GM18499 (cell line): Measurements from ENCODE around the gene MAN2B2.
"Not testable (repeated sequence)": the region's sequence is repeated elsewhere in the genome, so short reads cannot be mapped to it uniquely, and the experiment has no call there.

ENCODE experiments used
- ATAC-seq: cut with Tn5 transposase; IDR thresholded peaks from one replicate; pipeline ENCODE4 v1.9.1; 2021; ENCODE audit warnings: moderate number of reproducible peaks; ENCODE audit not compliant: insufficient read depth, unreplicated experiment

The MAN2B2 gene

GRCh38 chr4:6634746-6635145, 59.8 kb downstream of the MAN2B2 start:
- ATAC-seq: no peak

DNA sequence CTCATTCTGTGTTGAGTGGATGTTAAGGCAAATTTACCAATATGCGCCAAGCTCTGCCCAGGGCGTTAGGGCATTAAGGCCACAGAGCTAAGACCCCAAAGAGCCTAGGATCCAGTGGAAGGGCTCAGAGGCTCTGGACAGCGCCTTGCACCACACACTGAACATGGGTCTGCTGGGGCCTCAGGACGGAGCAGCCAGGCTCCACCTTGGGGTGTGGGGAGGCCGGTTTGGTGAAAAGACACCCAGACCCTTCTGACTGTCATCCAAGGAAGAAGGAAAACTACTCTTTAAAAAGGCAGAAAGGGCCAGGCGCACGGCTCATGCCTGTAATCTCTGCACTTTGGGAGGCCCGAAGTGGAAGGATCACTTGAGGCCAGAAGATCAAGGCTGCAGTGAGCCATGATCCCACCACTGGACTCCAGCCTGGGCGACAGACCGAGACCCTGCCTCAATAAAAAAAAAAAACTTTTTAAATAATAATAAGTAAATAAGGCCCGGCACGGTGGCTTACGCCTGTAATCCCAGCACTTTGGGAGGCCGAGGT, 64.2 kb downstream of the MAN2B2 start:
- no peak for ATAC-seq

GRCh38 chr4:6640292-6641163, 65.5 kb downstream of the MAN2B2 start, which contains the start of gene MRFAP1:
TSS of gene MRFAP1 (plus strand) at chr4:6640685. CDS start at chr4:6640863, 178 bp downstream.
- peak; percentile 64 for ATAC-seq

DNA sequence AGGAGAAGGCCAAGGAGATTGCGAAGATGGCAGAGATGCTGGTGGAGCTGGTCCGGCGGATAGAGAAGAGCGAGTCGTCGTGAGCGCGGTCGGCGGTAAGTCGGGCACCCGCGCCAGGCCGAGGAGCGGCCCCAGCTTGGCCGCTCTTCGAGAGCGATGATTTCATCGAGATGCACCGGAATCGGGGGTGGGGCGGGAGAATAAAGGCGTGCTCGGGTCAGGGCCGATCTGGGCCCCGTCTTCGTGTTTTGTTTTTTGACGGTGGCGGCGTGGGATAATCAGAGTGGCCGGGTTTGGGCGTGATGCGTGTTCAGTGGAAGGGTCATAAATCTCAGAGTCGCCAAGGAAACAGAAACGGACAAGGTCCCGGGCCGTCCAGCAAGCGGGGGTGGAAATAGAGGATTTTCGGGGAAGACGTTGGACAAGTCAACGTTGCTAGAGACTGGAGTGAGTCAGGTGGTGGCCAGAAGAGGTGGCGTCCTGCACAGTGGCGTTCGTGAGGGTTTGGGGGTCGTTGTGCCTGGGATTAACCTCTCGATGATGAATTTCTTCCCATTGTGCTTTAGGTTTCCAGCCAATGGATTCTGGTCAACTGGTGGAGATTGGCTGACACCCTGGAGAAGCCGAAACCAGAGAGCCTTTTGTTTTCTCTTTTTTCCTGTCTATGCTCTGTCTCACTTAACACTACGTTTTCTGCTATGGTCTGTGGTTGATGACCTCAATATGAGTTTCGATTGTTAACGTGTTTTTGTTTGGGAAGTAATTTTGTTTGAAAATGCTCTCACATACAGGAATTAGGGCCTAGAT, 66.4 kb downstream of the MAN2B2 start:
- ATAC-seq: no peak

DNA sequence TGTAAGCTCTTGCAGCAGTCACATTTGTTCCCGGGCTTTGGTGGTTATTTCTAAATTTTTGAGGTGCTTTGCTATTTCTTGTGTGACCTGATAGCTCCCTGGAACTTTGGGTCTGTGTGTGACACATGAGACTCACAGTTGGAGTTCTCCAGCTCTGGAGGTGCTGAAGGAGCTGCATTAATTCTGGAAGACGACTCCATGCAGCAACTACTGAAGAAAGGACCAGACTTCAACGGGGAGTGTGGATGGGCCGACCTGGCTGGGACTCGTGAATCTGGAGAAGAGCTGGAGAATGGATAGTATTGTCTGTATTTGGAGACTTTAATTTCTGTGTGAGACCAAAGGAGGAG, 67.0 kb downstream of the MAN2B2 start:
- ATAC-seq: no peak

- ATAC-seq: no peak
Observed at GRCh38 chr4:6643141-6643847, 68.3 kb downstream of the MAN2B2 start.

GRCh38 chr4:6644792-6645530, 70.0 kb downstream of the MAN2B2 start:
- no peak for ATAC-seq

- ATAC-seq: no peak
Observed at GRCh38 chr4:6647169-6647568, 72.2 kb downstream of the MAN2B2 start.

DNA sequence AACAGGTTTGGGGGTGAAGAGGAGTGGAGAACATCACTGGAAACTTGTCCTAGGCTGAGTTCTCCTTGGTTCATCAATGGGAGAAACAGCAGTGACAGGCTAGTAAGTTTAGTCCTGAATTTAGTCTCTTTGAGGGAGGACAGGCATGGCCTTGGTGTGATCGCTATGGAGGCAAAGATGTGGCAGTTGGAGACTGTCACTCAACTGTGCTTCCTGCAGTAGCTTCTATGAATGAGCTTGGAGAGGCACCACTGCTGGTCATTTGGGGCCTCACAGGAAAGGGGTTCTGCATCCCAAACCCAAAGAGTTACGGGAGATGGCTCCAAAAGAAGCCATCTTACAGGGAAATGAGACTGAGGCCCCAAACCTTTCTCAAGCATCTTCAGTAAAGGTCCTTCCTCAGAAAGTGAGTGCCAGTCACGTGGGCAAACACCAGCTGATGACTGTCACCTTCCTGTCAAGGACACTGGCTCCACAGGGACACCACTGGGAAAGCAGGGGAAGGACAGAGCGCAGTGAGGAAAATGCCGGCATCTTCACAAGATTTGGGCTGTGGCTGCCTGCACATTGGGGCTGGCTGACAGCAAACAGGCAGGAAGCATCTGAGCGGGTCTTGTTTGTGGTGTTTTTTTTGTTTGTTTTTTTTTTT, 72.7 kb downstream of the MAN2B2 start:
- no peak for ATAC-seq

DNA sequence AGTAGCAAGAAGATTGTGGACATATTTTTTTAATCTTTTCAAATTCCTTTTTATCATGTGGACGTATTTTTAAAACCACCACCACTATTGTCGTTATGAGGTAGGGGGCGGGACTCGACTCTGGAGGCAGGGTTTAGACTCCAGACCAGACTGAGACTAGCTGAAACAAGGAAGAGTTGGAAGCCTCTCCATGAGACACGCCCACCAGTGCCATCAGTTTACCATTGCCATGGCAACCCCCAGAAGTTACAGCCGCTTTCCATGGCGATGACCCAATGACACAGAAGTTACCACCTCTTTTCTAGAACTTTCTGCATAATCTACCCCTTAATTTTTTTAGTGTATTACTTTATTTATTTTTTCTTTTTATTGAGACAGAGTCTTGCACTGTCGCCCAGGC, 74.2 kb downstream of the MAN2B2 start:
- ATAC-seq: no peak

DNA sequence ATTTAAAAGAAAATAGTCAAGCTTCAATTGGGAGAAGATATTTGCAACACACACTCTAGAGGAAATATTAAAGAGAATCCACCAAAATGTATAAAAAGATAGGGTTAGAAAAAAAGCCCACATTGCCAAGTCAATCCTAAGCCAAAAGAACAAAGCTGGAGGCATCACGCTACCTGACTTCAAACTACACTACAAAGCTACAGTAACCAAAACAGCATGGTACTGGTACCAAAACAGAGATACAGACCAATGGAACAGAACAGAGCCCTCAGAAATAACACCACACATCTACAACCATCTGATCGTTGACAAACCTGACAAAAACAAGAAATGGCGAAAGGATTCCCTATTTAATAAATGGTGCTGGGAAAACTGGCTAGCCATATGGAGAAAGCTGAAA, 79.2 kb downstream of the MAN2B2 start:
- not testable (repeated sequence) for ATAC-seq

GRCh38 chr4:6655291-6655690, 80.3 kb downstream of the MAN2B2 start:
- ATAC-seq: not testable (repeated sequence)

DNA sequence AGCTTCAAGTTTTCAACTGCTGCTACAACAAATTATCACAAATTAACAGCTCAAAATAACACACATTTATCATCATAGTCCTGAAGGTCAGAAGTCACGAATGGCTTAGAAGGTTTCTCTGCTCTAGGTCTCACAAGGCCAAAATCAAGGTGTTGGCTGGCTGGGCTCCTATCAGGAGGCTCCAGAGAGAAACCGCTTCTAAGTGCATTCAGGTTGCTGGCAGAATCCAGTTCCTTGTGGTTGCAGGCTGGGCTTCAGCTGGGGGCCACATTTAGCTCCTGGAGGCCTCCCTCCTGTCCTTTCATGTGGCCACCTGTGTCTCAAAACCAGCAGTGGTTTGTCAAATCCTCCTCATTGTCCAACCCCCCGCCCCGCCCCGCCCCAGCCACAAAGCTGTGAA, 80.9 kb downstream of the MAN2B2 start:
- no peak for ATAC-seq

DNA sequence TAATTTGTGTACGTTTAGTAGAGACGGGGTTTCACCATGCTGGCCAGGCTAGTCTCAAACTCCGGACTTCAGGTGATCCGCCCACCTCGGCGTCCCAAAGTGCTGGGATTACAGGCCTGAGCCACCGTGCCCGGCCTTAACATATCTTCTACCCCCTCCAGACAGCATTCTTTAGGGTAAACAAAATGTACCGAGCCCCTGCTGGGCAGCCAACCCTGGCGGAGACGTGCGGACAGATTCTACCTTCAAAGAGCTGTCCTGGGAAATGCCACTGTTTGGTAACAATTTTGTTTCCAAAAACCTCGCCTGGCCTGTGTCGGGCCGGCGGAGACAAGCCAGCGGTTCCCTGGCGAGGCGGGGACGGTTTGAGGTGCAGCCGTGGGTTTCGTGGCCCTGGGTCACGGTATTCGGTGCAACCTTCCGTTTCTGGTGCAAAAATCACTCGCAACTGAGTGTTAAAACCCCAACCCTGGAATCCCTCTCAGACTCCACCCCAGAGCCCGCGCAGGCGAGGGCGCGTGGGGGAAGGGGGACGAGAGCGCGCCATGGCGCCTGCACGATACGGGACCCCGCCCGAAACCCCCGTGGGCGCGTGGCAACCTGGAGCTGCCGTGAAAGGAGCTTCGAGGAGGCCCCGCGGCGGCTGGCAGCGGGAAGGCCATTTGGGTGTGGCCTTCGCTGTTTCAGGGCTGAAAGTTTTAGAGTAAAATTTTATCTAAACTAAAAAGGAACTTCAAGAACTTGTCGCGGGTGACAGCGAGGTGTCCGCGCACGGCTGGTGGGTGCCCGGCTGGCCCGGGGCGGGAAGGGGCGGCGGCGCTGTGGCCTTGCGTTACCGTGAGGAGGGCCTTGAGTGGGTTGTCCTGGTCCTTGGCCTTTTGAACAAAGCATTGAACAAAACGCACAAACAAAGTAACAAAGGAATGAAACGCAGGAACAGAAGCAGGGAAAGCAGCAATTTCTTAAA, 82.5 kb downstream of the MAN2B2 start:
- no peak for ATAC-seq

- ATAC-seq: no peak
Observed at GRCh38 chr4:6658209-6658595, 83.2 kb downstream of the MAN2B2 start.

DNA sequence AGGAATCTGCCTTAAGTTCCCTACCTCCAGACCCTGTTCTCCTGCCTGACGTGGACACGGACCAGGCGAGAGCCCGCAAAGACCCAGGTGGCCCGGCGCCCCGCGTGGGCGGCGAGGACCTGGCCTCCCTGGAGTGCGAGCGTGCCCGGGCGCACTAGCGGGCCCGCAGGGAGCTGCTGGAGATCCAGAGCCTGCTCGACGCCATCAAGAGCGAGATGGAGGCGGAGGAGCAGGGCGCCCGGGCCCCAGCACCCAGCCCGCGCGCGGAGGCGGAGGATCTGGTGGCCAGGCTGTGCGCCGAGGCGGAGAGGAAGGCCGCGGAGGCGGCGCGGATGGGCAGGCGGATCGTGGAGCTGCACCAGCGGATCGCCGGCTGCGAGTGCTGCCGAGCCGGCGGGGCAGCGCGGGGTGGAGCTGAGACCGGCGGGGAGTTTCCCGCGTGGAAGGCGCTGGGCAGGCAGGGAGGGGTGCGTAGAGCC, 83.6 kb downstream of the MAN2B2 start:
- ATAC-seq: no peak

- no peak for ATAC-seq
Observed at GRCh38 chr4:6659897-6660296, 84.9 kb downstream of the MAN2B2 start.

- no peak for ATAC-seq
Observed at GRCh38 chr4:6660430-6660829, 85.4 kb downstream of the MAN2B2 start.
